Measurements from ENCODE around the gene CDK14.

The CDK14 gene

GRCh38 chr7:91243591-91244301 is 647.6 kb downstream of the CDK14 start:
- no peak for DNase-seq

GRCh38 chr7:91247500-91247899 is 651.4 kb downstream of the CDK14 start:
- no peak for DNase-seq

GRCh38 chr7:91248996-91249395 is 652.9 kb downstream of the CDK14 start:
- no peak for DNase-seq

- DNase-seq, result no peak
These were observed 653.5 kb downstream of the CDK14 start for GRCh38 chr7:91249506-91250233.

- DNase-seq, result no peak
These were observed 654.6 kb downstream of the CDK14 start for GRCh38 chr7:91250706-91251105.

GRCh38 chr7:91251877-91252276 is 655.8 kb downstream of the CDK14 start:
- DNase-seq, result no peak

Measured in CD4-positive, alpha-beta T cell treated with Interleukin-21 for 1 hour (primary cell).